Endometrial microvascular endothelial cells (primary cell): Measurements from ENCODE around the gene MAP2K5. TPM values are rescaled to one million over a fixed set of nuclear protein-coding genes. Genes with fewer than 3 reads are reported as not detected.

Experiments used
- in situ Hi-C: cut with HindIII; loops from 2 replicates; pipeline ENCODE4 v1.10.0; 2017; ENCODE audit warnings: low sequenced_read_pairs, low pct_unique_long_range_greater_than_20kb; ENCODE audit errors: inconsistent ontology term
- total RNA-seq: library from RNA; depleted of rRNA; stranded (reverse); fragments of >200 nt; gene quantifications from one replicate; pipeline ENCODE4 v1.2.3, GENCODE V29; 2015; ENCODE audit errors: inconsistent ontology term

The MAP2K5 gene
- total RNA-seq, 1 donor from 2014 or later, result 6.2 TPM

GRCh38 chr15:67822537-67823313, 280.2 kb downstream of the MAP2K5 start:
- in situ Hi-C loops, result no loop called here

- in situ Hi-C loops, result no loop called here
Observed at GRCh38 chr15:67823314-67824196, 281.1 kb downstream of the MAP2K5 start.

- in situ Hi-C loops, result no loop called here
Observed at GRCh38 chr15:67824197-67824968, 281.9 kb downstream of the MAP2K5 start.

GRCh38 chr15:67824976-67825880, 282.7 kb downstream of the MAP2K5 start, which contains the start of gene SKOR1:
TSS of gene SKOR1 (plus strand) at chr15:67825509. CDS start at chr15:67825603, 94 bp downstream.
- in situ Hi-C loops, result no loop called here

- in situ Hi-C loops, result no loop called here
Observed at GRCh38 chr15:67825881-67826716, 283.6 kb downstream of the MAP2K5 start.

- in situ Hi-C loops, result no loop called here
Observed at GRCh38 chr15:67826717-67827561, 284.4 kb downstream of the MAP2K5 start.

- in situ Hi-C loops, result no loop called here
Observed at GRCh38 chr15:67827562-67828277, 285.2 kb downstream of the MAP2K5 start.

- in situ Hi-C loops, result no loop called here
Observed at GRCh38 chr15:67828278-67828968, 285.9 kb downstream of the MAP2K5 start.

GRCh38 chr15:67828969-67829646, 286.6 kb downstream of the MAP2K5 start:
- in situ Hi-C loops, result no loop called here

- in situ Hi-C loops, result no loop called here
Observed at GRCh38 chr15:67829647-67830504, 287.4 kb downstream of the MAP2K5 start.

- in situ Hi-C loops, result no loop called here
Observed at GRCh38 chr15:67831363-67831762, 288.9 kb downstream of the MAP2K5 start.

- in situ Hi-C loops, result no loop called here
Observed at GRCh38 chr15:67832031-67832551, 289.6 kb downstream of the MAP2K5 start.

GRCh38 chr15:67832897-67833709, 290.6 kb downstream of the MAP2K5 start:
- in situ Hi-C loops, result no loop called here
